ENCODE results near the gene BRPF1. TPM values are rescaled to one million over a fixed set of nuclear protein-coding genes. Genes with fewer than 3 reads are reported as not detected.

BRPF1 gene
- total RNA-seq, 2 experiments from 2014 or later, result 57.3 to 58.8 TPM

DNA sequence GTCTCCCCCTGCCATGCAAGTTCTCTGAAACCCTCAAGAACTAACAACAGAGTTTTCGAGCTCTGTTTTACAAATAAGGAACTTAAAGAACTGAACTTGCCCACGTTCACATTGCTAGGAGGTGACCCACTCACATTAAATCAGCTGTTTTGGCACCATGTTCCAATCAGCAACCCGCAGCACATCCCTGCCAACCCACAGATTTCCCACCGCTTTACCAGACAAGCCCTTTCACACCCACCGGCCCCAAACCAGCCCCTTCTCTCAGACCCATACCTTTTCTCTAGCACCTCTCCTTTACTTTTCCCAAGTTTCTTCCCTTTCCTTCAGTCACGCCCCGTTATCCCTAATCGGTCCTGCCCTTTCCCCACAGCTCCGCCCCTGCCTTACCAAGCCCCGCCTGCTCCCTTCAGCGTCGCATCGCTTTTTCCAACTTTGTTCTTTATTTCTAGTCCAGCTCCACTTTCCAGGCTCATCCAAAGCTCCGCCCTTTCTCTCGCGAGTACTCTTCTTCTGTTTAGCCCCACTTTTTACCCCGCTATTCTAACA lies 804 bp upstream of the BRPF1 start:
- peak overlapping the region; percentile 96 for H3K27ac Mint-ChIP-seq

DNA sequence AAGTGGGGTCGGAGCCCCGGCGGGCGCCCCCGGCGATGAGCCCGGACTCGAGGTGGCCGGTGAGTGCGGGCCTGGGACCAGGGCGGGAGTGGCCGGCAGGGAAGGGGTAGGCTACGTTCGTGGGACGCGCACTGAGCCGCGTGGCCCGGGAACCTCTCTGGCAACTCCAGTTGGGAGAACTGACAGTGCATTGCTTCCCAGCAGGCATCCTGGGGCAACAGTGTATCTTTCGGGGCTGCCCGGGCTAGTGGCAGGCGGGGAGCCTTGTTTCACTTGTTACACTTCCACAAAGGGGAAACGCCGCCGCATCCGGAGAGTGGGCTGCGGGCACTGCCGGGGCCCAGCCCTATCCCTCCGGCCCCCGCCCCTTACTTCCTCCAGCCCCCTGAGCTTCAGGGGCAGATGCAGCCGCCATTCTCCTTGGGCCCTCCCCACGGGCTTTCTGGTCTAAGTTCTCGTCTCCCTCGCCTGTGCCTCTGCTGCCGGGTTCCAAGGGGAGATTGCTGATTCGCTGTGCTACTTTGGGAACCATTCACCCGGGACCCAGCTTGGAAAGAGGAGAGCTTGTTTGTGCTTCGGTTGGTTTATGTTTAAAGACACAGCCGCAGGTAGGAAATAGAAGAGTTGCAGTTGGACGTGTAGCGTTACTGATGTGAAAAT lies 675 bp downstream of the BRPF1 start:
- Mint-ChIP-seq H3K4me1 (peaks cover 63% of the 10 kb centered on the region), H3K27ac (peak overlapping the region; percentile 83), H3K9me3 (no peaks in the 10 kb centered on the region), H3K4me3 (peak overlapping the region; percentile 98), H3K27me3 (no peaks in the 10 kb centered on the region), H3K36me3 (peaks cover 22% of the 10 kb centered on the region)
- peak; percentile 29 for ATAC-seq (ENCODE audit: low read depth)
- DNase-seq, result peak; percentile 78
- POLR2A ChIA-PET, result interaction anchor here (0.7 to 5.4 kb wide), 17 partner anchors 10 to 1555 kb away, joined by 3 to 65 read pairs (median 4); partner anchors contain the start of genes ARPC4, CAMK1, CRELD1 and MTMR14

More for the DNA sequence above, 804 bp upstream of the BRPF1 start:
- H3K4me1 Mint-ChIP-seq, result peaks cover 57% of the 10 kb centered on the region
- POLR2A ChIA-PET, result interaction anchor here (0.6 to 5.4 kb wide), 12 partner anchors 18 to 1556 kb away, joined by 3 to 65 read pairs (median 5); partner anchors contain the start of genes ARPC4, CRELD1, MTMR14 and OGG1
- peaks cover 13% of the 10 kb centered on the region for H3K36me3 Mint-ChIP-seq
- peak overlapping the region; percentile 96 for H3K4me3 Mint-ChIP-seq
- no peaks in the 10 kb centered on the region for H3K9me3 Mint-ChIP-seq
- H3K27me3 Mint-ChIP-seq, result no peaks in the 10 kb centered on the region
- DNase-seq (no peak), ATAC-seq (ENCODE audit: low read depth) (peak; percentile 38)

DNA sequence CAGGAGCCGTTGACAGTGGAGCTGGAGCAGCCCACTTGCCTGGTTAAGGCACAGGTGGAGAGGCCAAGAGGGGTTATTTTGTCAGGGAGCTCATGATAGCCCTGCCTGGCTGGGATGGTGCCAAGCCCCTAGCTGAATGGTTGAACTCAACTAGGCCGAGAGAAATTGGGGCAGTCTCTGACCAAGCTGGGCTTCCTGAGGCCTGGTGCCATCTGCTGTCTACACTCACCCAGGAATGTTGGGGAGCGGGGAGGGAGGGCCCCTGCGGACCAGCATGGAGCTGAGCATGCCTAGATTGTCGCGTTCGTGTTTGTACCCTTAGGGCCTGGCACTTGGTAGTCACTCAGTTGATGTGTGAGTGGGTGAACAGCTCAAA lies 1.2 kb downstream of the BRPF1 start:
- DNase-seq, result no peak
- H3K27me3 Mint-ChIP-seq, result no peaks in the 10 kb centered on the region
- POLR2A ChIA-PET, result interaction anchor here (0.7 to 5.4 kb wide), 13 partner anchors 10 to 336 kb away, joined by 3 to 65 read pairs (median 4); partner anchors contain the start of genes ARPC4, CAMK1, CRELD1 and MTMR14

DNA sequence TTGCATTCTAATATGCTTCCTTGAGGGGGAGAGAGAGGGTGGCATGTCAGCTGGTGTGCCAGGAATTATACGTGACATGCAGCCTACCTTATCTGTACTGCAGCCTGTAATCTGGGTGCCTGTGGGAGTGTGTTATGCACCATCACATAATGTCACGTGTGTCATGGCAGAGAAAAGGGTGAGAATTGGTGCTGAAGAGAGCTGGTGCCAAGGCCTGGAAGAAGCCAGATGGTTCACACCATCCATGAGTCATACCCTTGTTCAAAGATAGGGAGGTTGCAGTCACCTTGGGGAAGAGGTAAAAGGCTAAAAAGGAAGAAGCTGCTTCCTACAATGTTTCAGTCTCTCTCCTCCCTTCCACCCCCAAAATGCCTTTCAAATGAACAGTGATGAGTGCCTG lies 5.3 kb downstream of the BRPF1 start:
- no peaks in the 10 kb centered on the region for H3K9me3 Mint-ChIP-seq
- peaks cover 50% of the 10 kb centered on the region for H3K4me1 Mint-ChIP-seq
- no peak for ATAC-seq (ENCODE audit: low read depth)
- no peaks in the 10 kb centered on the region for H3K27me3 Mint-ChIP-seq
- no peak overlapping the region for H3K4me3 Mint-ChIP-seq
- DNase-seq, result no peak
- POLR2A ChIA-PET, result interaction anchor here (0.5 to 1.0 kb wide), 2 partner anchors 56 to 305 kb away, joined by 3 to 5 read pairs; partner anchors contain the start of gene ARPC4
- peaks cover 44% of the 10 kb centered on the region for H3K36me3 Mint-ChIP-seq
- peak overlapping the region; percentile 5 for H3K27ac Mint-ChIP-seq

More for the DNA sequence above, 1.2 kb downstream of the BRPF1 start:
- peaks cover 22% of the 10 kb centered on the region for H3K36me3 Mint-ChIP-seq
- peaks cover 58% of the 10 kb centered on the region for H3K4me1 Mint-ChIP-seq
- ATAC-seq (ENCODE audit: low read depth), result no peak
- peak overlapping the region; percentile 83 for H3K27ac Mint-ChIP-seq
- H3K4me3 Mint-ChIP-seq, result peak overlapping the region; percentile 98
- H3K9me3 Mint-ChIP-seq, result no peaks in the 10 kb centered on the region

DNA sequence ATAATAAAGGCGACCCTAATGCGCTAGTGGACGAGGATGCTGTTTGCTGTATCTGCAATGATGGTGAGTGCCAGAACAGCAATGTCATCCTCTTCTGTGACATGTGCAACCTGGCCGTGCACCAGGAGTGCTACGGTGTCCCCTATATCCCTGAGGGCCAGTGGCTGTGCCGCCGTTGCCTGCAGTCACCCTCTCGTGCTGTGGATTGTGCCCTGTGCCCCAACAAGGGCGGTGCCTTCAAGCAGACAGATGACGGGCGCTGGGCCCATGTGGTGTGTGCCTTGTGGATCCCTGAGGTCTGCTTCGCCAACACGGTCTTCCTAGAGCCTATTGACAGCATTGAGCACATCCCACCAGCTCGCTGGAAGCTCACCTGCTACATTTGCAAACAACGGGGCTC lies 7.6 kb downstream of the BRPF1 start:
- no peaks in the 10 kb centered on the region for H3K27me3 Mint-ChIP-seq

DNA sequence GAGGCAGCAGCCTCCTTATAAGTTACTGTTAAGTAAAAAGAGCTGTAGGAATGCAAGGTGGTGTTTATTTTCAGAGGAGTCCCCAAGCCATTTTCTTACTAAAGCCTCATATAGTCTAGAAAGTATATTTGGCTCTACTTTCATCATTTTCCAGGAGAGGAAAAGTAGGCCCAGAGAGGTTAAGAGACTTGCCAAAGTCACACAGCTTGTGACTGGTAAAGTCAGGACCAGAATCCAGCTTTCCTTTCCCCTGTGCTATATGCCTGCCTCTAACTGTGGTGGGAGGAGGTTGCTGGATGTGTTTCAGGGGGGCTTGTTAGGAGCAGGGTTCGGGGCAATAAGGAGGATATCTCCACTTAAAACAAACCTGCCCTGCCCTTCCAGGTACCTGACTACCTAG lies 11.0 kb downstream of the BRPF1 start:
- no peaks in the 10 kb centered on the region for H3K27me3 Mint-ChIP-seq
- peaks cover 21% of the 10 kb centered on the region for H3K4me1 Mint-ChIP-seq
- H3K4me3 Mint-ChIP-seq, result no peak overlapping the region
- peaks cover 41% of the 10 kb centered on the region for H3K36me3 Mint-ChIP-seq
- DNase-seq, result no peak
- no peak for ATAC-seq (ENCODE audit: low read depth)
- POLR2A ChIA-PET, result interaction anchor here (1.3 kb wide), 1 partner anchor 10 kb away, joined by 4 read pairs; no protein-coding TSS in a partner anchor
- no peak overlapping the region for H3K27ac Mint-ChIP-seq
- no peaks in the 10 kb centered on the region for H3K9me3 Mint-ChIP-seq

More for the DNA sequence above, 7.6 kb downstream of the BRPF1 start:
- Mint-ChIP-seq H3K4me3 (no peak overlapping the region), H3K27ac (no peak overlapping the region), H3K36me3 (peaks cover 41% of the 10 kb centered on the region), H3K9me3 (no peaks in the 10 kb centered on the region), H3K4me1 (peaks cover 36% of the 10 kb centered on the region)
- DNase-seq (no peak), ATAC-seq (ENCODE audit: low read depth) (no peak)
- POLR2A ChIA-PET, result no interaction called here

DNA sequence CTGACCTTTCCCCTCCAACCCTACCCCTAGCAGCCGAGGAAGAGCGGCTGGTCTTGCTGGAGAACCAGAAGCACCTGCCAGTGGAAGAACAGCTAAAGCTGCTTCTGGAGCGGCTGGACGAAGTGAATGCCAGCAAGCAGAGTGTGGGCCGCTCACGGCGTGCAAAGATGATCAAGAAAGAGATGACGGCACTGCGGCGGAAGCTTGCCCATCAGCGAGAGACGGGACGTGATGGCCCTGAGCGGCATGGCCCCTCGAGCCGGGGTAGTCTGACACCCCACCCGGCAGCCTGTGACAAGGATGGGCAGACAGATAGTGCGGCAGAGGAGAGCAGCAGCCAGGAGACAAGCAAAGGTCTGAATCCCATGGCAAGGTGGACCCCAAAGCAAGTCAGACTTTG lies 12.0 kb downstream of the BRPF1 start:
- Mint-ChIP-seq H3K27me3 (no peaks in the 10 kb centered on the region), H3K27ac (no peak overlapping the region), H3K4me1 (peaks cover 21% of the 10 kb centered on the region), H3K4me3 (no peak overlapping the region), H3K36me3 (peaks cover 40% of the 10 kb centered on the region), H3K9me3 (no peaks in the 10 kb centered on the region)
- POLR2A ChIA-PET, result interaction anchor here (2.4 kb wide), 1 partner anchor 11 kb away, joined by 12 read pairs; no protein-coding TSS in a partner anchor
- ATAC-seq (ENCODE audit: low read depth) (no peak), DNase-seq (no peak)

DNA sequence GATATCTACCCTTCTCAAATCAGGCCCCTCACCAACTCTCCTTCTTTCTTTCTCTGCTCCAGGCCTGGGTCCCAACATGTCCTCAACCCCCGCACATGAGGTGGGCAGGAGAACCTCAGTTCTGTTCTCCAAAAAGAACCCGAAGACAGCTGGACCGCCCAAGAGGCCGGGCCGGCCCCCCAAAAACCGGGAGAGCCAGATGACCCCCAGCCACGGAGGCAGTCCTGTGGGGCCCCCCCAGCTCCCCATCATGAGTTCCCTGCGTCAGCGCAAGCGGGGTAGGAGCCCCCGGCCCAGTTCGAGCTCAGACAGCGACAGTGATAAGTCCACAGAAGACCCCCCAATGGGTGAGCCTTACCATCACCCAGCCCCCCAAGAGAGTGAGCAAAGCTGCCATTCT lies 12.6 kb downstream of the BRPF1 start:
- H3K4me1 Mint-ChIP-seq, result peaks cover 23% of the 10 kb centered on the region
- H3K9me3 Mint-ChIP-seq, result no peaks in the 10 kb centered on the region
- no peak overlapping the region for H3K27ac Mint-ChIP-seq
- peaks cover 42% of the 10 kb centered on the region for H3K36me3 Mint-ChIP-seq
- ATAC-seq (ENCODE audit: low read depth) (no peak), DNase-seq (no peak)
- no peaks in the 10 kb centered on the region for H3K27me3 Mint-ChIP-seq
- H3K4me3 Mint-ChIP-seq, result no peak overlapping the region
- POLR2A ChIA-PET, result interaction anchor here (0.7 to 2.4 kb wide), 2 partner anchors 11 to 49 kb away, joined by 3 to 12 read pairs; partner anchors contain the start of gene ARPC4

DNA sequence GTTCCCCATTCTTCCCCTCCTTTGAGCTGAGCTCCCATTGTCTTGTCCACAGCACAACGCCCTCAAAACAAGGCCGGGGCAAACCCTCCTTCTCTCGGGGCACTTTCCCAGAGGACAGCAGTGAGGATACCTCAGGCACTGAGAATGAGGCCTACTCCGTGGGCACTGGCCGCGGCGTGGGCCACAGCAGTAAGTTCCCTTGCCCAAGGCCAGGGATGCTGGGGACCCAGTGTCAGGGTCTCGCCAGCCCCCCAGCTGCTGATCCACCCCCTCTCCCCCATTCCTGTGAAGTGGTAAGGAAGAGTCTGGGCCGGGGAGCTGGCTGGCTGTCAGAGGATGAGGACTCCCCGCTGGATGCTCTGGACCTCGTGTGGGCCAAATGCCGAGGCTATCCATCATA lies 14.0 kb downstream of the BRPF1 start:
- H3K4me3 Mint-ChIP-seq, result no peak overlapping the region
- POLR2A ChIA-PET, result interaction anchor here (2.4 kb wide), 1 partner anchor 13 kb away, joined by 12 read pairs; no protein-coding TSS in a partner anchor
- DNase-seq, result no peak
- peaks cover 31% of the 10 kb centered on the region for H3K4me1 Mint-ChIP-seq
- no peaks in the 10 kb centered on the region for H3K9me3 Mint-ChIP-seq
- peaks cover 35% of the 10 kb centered on the region for H3K36me3 Mint-ChIP-seq
- ATAC-seq (ENCODE audit: low read depth), result no peak
- H3K27ac Mint-ChIP-seq, result no peak overlapping the region
- no peaks in the 10 kb centered on the region for H3K27me3 Mint-ChIP-seq

DNA sequence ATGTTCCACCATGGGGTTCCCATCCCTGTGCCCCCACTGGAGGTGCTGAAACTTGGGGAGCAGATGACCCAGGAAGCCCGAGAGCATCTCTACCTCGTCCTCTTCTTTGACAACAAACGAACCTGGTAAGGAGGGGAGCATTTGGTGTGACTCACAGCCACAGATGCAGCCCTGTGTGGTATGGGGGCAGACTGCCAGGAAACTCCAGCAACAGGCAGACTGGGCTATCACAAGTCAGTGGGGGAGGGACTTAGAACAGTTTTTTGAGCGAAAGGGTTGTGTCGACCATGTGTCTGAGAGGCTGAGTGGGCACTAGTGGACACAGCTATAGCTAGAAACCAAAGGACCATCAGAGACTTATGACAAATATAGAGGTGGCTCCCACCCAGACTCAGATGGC lies 14.8 kb downstream of the BRPF1 start:
- DNase-seq, result no peak
- H3K4me1 Mint-ChIP-seq, result peaks cover 39% of the 10 kb centered on the region
- H3K4me3 Mint-ChIP-seq, result no peak overlapping the region
- POLR2A ChIA-PET, result interaction anchor here (5.3 kb wide), 1 partner anchor 13 kb away, joined by 65 read pairs; the partner anchor contains the start of gene BRPF1
- H3K27ac Mint-ChIP-seq, result no peak overlapping the region
- no peaks in the 10 kb centered on the region for H3K9me3 Mint-ChIP-seq
- no peak for ATAC-seq (ENCODE audit: low read depth)
- no peaks in the 10 kb centered on the region for H3K27me3 Mint-ChIP-seq
- peaks cover 28% of the 10 kb centered on the region for H3K36me3 Mint-ChIP-seq

DNA sequence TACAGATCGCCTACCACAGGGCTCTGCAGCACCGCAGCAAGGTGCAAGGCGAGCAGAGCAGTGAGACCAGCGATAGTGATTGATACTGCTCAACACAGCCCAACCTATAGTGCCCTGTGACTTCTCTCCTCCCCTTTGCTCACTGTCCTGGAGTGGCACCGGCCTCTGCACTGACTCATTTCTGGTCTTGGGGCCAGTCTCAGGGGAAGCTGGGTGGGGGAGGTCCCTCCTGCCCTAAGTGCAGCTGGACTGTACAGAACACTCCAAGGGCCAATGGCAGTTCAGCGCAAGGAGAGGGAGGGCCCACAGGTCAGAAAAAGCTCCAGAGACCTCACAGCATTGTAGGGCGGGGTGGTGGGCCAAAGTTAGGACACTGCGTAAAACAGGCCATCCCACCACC lies 15.7 kb downstream of the BRPF1 start:
- ATAC-seq (ENCODE audit: low read depth), result no peak
- H3K4me1 Mint-ChIP-seq, result peaks cover 45% of the 10 kb centered on the region

DNA sequence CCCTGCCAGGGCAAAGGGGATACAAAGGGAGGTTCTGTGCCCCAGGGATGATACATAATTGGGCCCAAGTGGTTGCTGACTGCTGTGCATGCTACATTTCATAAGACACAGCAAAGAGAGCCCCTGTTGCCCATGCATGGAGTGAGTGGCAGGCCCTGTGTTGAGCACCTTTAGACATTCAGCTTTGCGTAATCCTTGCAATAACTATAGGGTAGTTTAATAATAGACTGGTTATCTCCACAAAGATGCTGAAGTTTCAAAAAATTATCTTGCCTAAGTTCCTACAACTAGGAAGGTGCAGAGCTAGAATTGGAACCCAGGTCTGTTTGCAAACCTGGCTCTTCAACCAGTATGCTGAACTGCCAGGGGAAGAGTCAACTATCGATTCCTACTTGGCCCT lies 16.5 kb downstream of the BRPF1 start:
- Mint-ChIP-seq H3K9me3 (no peaks in the 10 kb centered on the region), H3K36me3 (peaks cover 35% of the 10 kb centered on the region), H3K4me1 (peaks cover 42% of the 10 kb centered on the region), H3K27ac (no peak overlapping the region), H3K27me3 (no peaks in the 10 kb centered on the region), H3K4me3 (no peak overlapping the region)
- DNase-seq (no peak), ATAC-seq (ENCODE audit: low read depth) (no peak)
- POLR2A ChIA-PET, result interaction anchor here (5.3 kb wide), 1 partner anchor 15 kb away, joined by 65 read pairs; the partner anchor contains the start of gene BRPF1

More for the DNA sequence above, 15.7 kb downstream of the BRPF1 start:
- Mint-ChIP-seq H3K9me3 (no peaks in the 10 kb centered on the region), H3K36me3 (peaks cover 35% of the 10 kb centered on the region), H3K4me3 (no peak overlapping the region), H3K27me3 (no peaks in the 10 kb centered on the region), H3K27ac (peak overlapping the region; percentile 30)
- no peak for DNase-seq
- POLR2A ChIA-PET, result interaction anchor here (5.3 kb wide), 1 partner anchor 14 kb away, joined by 65 read pairs; the partner anchor contains the start of gene BRPF1

DNA sequence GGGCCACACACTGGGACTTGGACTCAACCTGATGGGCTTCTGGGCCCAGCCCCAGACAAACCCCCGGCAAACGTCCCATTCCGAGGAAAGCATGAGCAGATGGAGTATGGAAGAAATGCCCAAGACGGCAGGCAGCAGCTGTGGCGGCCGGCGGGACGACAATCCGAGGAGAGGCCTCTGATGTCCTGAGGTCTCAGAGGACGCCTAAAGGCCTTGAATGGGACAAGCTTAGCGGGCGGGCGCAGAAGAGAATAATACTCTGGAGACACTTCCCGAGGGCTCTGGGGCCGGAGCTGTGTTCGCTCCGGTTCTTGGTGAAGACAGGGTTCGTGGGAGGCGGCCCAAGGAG lies 17.7 kb downstream of the BRPF1 start:
- ATAC-seq (ENCODE audit: low read depth), result no peak
- Mint-ChIP-seq H3K4me3 (peak overlapping the region; percentile 98), H3K27me3 (no peaks in the 10 kb centered on the region), H3K9me3 (no peaks in the 10 kb centered on the region), H3K27ac (peak overlapping the region; percentile 94), H3K36me3 (peaks cover 35% of the 10 kb centered on the region), H3K4me1 (peaks cover 46% of the 10 kb centered on the region)
- POLR2A ChIA-PET, result interaction anchor here (0.5 to 5.3 kb wide), 11 partner anchors 16 to 353 kb away, joined by 3 to 65 read pairs (median 4); partner anchors contain the start of genes ARPC4, BRPF1, TADA3 and TTLL3
- DNase-seq, result no peak

All from activated naive CD8-positive, alpha-beta T cell treated with anti-CD3 and anti-CD28 coated beads, Interleukin-2, amount 10 ng/mL, durations not matched to agents 7 days and 5 days (primary cell).